Activated CD4-positive, alpha-beta T cell treated with anti-CD3 and anti-CD28 coated beads, Interleukin-2, amount 50 U/mL, for 4 hours (primary cell): Measurements from ENCODE around the gene TSR3.

Experiments used
- DNase-seq, 2 experiments: peaks; one replicate each; pipeline ENCODE4 v3.0.0-alpha.2; 2020

Gene TSR3

GRCh38 chr16:1350691-1351090 is 987 bp downstream of the TSR3 start:
- DNase-seq = no peak

GRCh38 chr16:1349951-1350350 is 1.7 kb downstream of the TSR3 start:
- no peak for DNase-seq

- no peak for DNase-seq
Measured at GRCh38 chr16:1349351-1349750, 2.3 kb downstream of the TSR3 start.

GRCh38 chr16:1348926-1349325 is 2.8 kb downstream of the TSR3 start:
- DNase-seq = no peak

- no peak for DNase-seq
Measured at GRCh38 chr16:1348441-1348840, 3.2 kb downstream of the TSR3 start.

GRCh38 chr16:1347962-1348361 is 3.7 kb downstream of the TSR3 start:
- no peak for DNase-seq

GRCh38 chr16:1347286-1347855 is 4.3 kb downstream of the TSR3 start:
- no peak for DNase-seq

- no peak for DNase-seq
Measured at GRCh38 chr16:1346422-1347285, 5.0 kb downstream of the TSR3 start.

GRCh38 chr16:1345651-1346421 is 5.8 kb downstream of the TSR3 start:
- no peak for DNase-seq

GRCh38 chr16:1345087-1345486 is 6.6 kb downstream of the TSR3 start:
- DNase-seq = no peak

GRCh38 chr16:1344499-1344898 is 7.2 kb downstream of the TSR3 start:
- no peak for DNase-seq

GRCh38 chr16:1343428-1344242 is 8.0 kb downstream of the TSR3 start:
- DNase-seq = no peak

- DNase-seq = peak; percentile 96 to 97
Measured at GRCh38 chr16:1342526-1343427, 8.9 kb downstream of the TSR3 start.

GRCh38 chr16:1341495-1342420 is 9.9 kb downstream of the TSR3 start:
- no peak for DNase-seq

- no peak for DNase-seq
Measured at GRCh38 chr16:1340730-1341494, 10.8 kb downstream of the TSR3 start.

- no peak for DNase-seq
Measured at GRCh38 chr16:1338855-1339675, 12.6 kb downstream of the TSR3 start.

- no peak for DNase-seq
Measured at GRCh38 chr16:1338119-1338730, 13.5 kb downstream of the TSR3 start.

GRCh38 chr16:1337486-1337885 is 14.2 kb downstream of the TSR3 start:
- no peak for DNase-seq
